BLaER1 (cell line): ENCODE results near the gene HMGCS2.

Experiments used
- H3K27ac ChIP-seq: shearing (Covaris generic); formaldehyde crosslinking; 2 replicates; pipeline ENCODE4 v1.8.1; 2022
- H3K27me3 ChIP-seq: shearing (Covaris generic); formaldehyde crosslinking; 2 replicates; pipeline ENCODE4 v1.8.1; 2022
- H3K36me3 ChIP-seq: shearing (Covaris generic); formaldehyde crosslinking; 2 replicates; pipeline ENCODE4 v1.8.1; 2022
- H3K4me1 ChIP-seq: shearing (Covaris generic); formaldehyde crosslinking; 2 replicates; pipeline ENCODE4 v1.8.1; 2022
- H3K4me2 ChIP-seq: shearing (Covaris generic); formaldehyde crosslinking; 2 replicates; pipeline ENCODE4 v1.8.1; 2022
- H3K4me3 ChIP-seq: shearing (Covaris generic); formaldehyde crosslinking; 2 replicates; pipeline ENCODE4 v1.8.1; 2022
- H3K9ac ChIP-seq: shearing (Covaris generic); formaldehyde crosslinking; 2 replicates; pipeline ENCODE4 v1.8.1; 2022
- H3K9me3 ChIP-seq: shearing (Covaris generic); formaldehyde crosslinking; 2 replicates; pipeline ENCODE4 v1.8.1; 2022
- H4K20me1 ChIP-seq: shearing (Covaris generic); formaldehyde crosslinking; 2 replicates; pipeline ENCODE4 v1.8.1; 2022
- Cebpa-rat ChIP-seq: shearing (Covaris generic); IDR thresholded peaks from 2 replicates; pipeline ENCODE4 v1.8.1; 2022

The HMGCS2 gene

DNA sequence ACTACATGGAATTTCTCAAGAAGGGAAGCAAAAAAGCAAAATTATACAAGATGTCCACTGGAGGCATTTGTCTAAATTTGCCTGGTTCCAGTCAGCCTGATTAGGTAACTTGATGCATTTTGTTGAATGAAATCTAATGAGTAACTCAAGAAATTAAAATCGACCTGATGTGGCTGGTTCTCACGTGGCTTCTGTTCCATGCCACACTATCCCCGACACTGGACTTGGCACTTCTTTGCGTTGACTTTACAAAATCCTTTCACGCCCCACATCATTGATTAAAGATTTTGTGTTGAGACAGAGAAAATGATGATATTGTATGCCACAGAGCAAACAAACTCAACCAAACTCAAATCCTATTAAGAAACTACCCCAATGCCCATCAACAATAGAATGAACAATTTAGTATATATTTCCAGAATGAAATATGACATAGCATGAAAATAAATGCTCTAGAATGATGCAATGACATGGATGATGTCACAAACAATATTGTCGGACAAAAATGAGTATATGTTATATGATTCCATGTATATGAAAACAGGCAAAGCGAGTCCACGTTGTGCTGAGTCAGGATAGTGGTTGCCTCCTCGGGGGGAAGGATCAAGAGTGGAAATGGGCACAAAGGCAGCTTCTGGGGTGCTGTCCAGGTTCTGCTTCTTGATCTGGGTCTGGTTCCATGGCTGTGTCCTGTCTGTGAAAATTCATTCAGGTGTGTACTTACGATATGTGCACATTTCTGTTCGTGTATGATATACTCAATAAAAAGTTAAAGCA is 12.9 kb upstream of the HMGCS2 start:
- H3K9ac ChIP-seq = no peak overlapping the region
- no peaks in the 10 kb centered on the region for H3K36me3 ChIP-seq
- no peaks in the 10 kb centered on the region for H3K27me3 ChIP-seq
- no peaks in the 10 kb centered on the region for H3K9me3 ChIP-seq
- H3K4me1 ChIP-seq = no peaks in the 10 kb centered on the region
- H4K20me1 ChIP-seq = no peaks in the 10 kb centered on the region
- no peak overlapping the region for H3K4me3 ChIP-seq
- no peak overlapping the region for H3K27ac ChIP-seq
- H3K4me2 ChIP-seq = no peak overlapping the region
- no peak for TF ChIP-seq Cebpa-rat

DNA sequence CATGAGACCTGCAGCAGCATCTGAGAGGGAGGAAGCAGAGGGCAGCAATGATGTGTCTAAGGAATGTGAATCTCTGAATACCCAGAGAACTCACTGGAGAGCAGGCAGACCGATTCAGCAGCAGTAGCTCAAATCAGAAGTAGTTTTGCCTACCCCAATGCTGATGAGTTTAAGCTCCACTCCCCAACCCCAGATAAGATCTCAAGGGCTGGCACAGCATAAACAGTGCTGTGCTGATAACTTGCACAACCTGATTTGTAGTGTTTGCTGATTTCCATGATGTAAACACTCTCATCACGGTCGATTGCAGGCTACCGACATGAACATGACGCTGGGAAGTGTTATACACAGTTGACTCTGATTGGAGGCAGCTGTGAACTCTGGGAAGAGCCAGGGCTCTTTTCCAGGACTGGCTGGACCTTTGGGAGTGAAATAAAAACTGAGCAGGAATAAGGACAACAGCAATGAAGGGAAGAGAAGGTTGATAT is 11.2 kb upstream of the HMGCS2 start:
- no peak overlapping the region for H3K27ac ChIP-seq
- no peak overlapping the region for H3K4me2 ChIP-seq
- no peak overlapping the region for H3K4me3 ChIP-seq
- TF ChIP-seq Cebpa-rat = no peak
- no peaks in the 10 kb centered on the region for H3K4me1 ChIP-seq
- H3K9me3 ChIP-seq = no peaks in the 10 kb centered on the region
- no peak overlapping the region for H3K9ac ChIP-seq
- no peaks in the 10 kb centered on the region for H3K27me3 ChIP-seq
- no peaks in the 10 kb centered on the region for H4K20me1 ChIP-seq
- H3K36me3 ChIP-seq = no peaks in the 10 kb centered on the region

DNA sequence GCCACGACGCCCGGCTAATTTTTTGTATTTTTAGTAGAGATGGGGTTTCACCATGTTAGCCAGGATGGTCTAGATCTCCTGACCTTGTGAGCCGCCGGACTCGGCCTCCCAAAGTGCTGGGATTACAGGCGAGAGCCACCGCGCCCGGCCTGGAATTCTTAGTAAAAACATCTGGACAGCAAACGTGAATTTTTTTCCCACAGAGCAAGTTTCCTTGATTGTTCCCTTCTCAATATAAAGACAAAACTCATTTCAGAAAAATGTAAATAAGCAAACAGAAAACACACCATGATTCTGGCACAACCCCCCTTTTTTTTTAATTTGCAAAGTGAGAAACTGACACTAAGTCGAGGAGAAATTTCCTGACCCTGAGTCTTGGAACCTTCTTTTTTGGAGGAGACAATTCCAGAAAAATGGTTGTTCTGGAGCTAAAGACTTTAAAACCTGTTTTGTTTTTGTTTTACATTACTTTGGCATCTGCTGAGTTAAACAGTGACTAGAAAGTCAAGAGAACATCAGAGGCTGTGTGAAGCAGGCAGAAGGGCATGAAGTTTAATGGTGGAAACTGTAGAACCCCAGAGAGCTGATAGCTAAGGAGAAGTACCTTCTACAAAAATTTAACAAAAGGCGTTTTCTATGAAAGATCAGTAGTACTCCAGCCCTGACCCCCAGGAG is 10.3 kb upstream of the HMGCS2 start:
- Histone ChIP-seq H4K20me1 (no peaks in the 10 kb centered on the region), H3K9me3 (no peaks in the 10 kb centered on the region), H3K4me1 (no peaks in the 10 kb centered on the region), H3K4me3 (no peak overlapping the region), H3K4me2 (no peak overlapping the region), H3K36me3 (no peaks in the 10 kb centered on the region), H3K9ac (no peak overlapping the region), H3K27me3 (no peaks in the 10 kb centered on the region), H3K27ac (no peak overlapping the region)
- TF ChIP-seq Cebpa-rat = no peak

DNA sequence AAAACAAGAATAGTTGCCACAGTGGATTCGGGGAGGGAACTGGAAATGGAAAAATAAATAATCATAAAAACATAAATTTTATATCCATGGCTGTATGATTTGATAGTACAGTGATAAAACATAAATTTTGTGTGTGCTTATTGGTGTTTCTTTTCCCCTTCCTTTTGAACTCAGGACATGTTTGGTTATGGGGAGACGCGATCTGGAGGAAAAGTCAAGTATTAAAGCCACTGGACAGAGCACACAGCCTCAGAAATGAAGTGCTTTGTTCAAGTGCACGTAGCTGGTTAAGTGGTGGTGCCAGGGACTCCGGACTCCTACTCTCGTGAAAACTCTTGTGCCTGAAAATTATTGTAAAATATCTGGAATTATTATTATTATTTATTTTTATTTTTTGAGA is 9.7 kb upstream of the HMGCS2 start:
- H4K20me1 ChIP-seq = no peaks in the 10 kb centered on the region
- TF ChIP-seq Cebpa-rat = no peak
- H3K9ac ChIP-seq = no peak overlapping the region
- H3K36me3 ChIP-seq = no peaks in the 10 kb centered on the region
- H3K4me2 ChIP-seq = no peak overlapping the region
- H3K4me3 ChIP-seq = no peak overlapping the region
- no peaks in the 10 kb centered on the region for H3K9me3 ChIP-seq
- H3K4me1 ChIP-seq = no peaks in the 10 kb centered on the region
- H3K27me3 ChIP-seq = no peaks in the 10 kb centered on the region
- no peak overlapping the region for H3K27ac ChIP-seq

DNA sequence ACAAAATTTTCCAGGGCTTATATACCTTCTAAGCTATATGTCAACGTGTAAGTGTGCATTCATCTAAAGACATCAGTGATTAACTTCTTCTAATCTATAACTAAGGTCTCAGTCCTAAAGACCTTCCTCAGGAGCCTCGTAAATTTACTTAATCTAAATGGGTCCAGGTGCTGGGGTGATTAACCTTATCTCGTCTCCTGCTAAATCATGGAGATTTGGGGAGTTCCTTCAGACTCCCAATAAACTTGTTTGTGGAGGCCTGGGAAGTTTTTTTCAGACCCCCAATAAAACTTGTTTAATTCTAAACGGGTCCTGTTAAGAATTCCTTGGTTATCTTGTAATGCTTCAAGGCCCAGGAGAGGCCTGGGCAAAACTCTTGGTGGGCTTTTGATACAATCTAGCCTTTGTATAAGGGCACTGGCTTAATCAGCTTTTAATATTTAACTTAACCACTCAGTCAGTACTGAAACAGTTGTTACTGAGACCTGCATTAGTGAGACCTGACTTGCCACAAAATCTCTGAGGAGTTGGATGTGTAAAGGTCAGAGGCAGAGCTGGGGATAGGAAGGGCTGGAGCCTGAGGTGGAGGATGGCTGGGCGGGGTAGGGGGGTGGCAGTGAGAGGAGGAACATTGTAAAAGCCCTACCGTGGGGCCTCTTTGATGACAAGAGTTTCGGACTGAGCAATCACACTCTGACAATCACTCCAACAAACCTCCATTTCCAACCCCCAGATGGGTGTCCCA is 6.2 kb upstream of the HMGCS2 start:
- H3K27me3 ChIP-seq = no peaks in the 10 kb centered on the region
- no peak overlapping the region for H3K9ac ChIP-seq
- no peak overlapping the region for H3K27ac ChIP-seq
- no peak overlapping the region for H3K4me3 ChIP-seq
- H3K4me1 ChIP-seq = no peaks in the 10 kb centered on the region
- H3K9me3 ChIP-seq = no peaks in the 10 kb centered on the region
- no peaks in the 10 kb centered on the region for H3K36me3 ChIP-seq
- no peaks in the 10 kb centered on the region for H4K20me1 ChIP-seq
- no peak overlapping the region for H3K4me2 ChIP-seq
- no peak for TF ChIP-seq Cebpa-rat

DNA sequence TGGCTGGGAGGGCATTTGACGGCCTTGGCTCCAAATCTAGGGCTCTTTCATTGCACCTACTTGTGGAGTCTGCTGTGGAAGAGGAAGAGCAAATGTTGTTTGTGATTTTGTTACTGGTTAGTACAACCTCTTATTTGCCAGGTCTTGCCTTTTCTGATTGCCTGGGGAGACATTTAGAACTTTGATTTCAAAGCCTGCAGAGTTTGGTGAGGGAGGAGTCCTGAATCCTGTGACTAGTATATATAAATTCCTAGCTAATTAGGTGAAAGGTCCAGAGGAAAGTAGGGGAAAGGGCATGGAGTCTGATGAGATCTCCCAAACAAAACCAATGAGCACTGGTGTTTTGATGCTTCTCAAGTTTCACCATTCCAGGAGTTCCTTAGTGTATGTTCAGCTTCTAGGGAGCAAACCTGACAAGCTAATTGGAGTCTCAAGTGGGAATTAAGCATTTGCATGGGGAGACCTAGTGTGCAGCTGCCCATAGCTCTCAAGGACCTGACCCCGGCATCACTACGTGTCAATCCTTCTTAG is 5.1 kb upstream of the HMGCS2 start:
- Histone ChIP-seq H4K20me1 (no peaks in the 10 kb centered on the region), H3K9me3 (no peaks in the 10 kb centered on the region), H3K4me2 (no peak overlapping the region), H3K27ac (no peak overlapping the region), H3K4me3 (no peak overlapping the region), H3K4me1 (no peaks in the 10 kb centered on the region), H3K9ac (no peak overlapping the region), H3K36me3 (no peaks in the 10 kb centered on the region), H3K27me3 (no peaks in the 10 kb centered on the region)
- TF ChIP-seq Cebpa-rat = no peak

DNA sequence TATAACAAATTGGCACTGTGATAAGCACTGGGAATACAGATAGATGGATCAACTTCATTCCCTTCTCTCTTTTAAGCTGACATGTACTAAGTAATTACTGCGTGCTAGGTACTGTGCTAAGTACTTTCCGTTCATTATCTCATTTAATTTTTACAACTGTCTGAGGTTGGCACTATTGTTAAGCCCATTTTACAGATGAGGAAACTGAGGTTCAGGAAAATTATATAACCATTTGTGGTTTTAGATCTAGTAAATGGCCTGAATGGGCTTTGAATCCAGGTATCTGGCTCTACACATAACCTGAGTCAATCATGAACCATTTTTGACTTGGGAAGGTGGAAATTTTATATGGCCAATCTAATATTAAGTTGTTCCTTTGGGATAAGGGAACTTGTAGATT is 3.6 kb upstream of the HMGCS2 start:
- no peak overlapping the region for H3K4me3 ChIP-seq
- no peaks in the 10 kb centered on the region for H3K4me1 ChIP-seq
- H3K9ac ChIP-seq = no peak overlapping the region
- no peaks in the 10 kb centered on the region for H3K36me3 ChIP-seq
- no peaks in the 10 kb centered on the region for H4K20me1 ChIP-seq
- no peak overlapping the region for H3K27ac ChIP-seq
- H3K27me3 ChIP-seq = no peaks in the 10 kb centered on the region
- H3K9me3 ChIP-seq = no peaks in the 10 kb centered on the region
- no peak for TF ChIP-seq Cebpa-rat
- no peak overlapping the region for H3K4me2 ChIP-seq

DNA sequence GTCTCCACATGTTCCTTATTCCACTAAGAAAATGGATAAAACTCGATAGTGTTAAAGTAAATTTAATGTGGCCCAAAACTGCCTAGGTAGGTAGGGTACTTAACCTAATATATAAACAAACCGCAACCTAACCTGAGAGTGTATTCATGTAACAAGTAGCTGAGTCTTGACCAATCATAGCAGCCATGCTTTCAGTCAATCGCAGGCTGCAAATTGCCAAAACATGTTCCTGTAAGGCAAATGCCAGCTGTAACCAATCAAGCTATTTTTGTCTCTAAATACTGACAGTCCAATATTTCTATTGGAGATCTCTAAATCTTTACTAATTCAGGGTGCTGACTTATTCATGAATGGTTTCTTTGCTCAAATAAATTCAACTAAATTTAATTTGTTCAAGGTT is 3.1 kb upstream of the HMGCS2 start:
- H3K4me3 ChIP-seq = no peak overlapping the region
- H3K27me3 ChIP-seq = no peaks in the 10 kb centered on the region
- no peak overlapping the region for H3K27ac ChIP-seq
- no peaks in the 10 kb centered on the region for H3K9me3 ChIP-seq
- no peak overlapping the region for H3K4me2 ChIP-seq
- H3K9ac ChIP-seq = no peak overlapping the region
- H3K4me1 ChIP-seq = no peaks in the 10 kb centered on the region
- TF ChIP-seq Cebpa-rat = no peak
- no peaks in the 10 kb centered on the region for H3K36me3 ChIP-seq
- H4K20me1 ChIP-seq = no peaks in the 10 kb centered on the region

DNA sequence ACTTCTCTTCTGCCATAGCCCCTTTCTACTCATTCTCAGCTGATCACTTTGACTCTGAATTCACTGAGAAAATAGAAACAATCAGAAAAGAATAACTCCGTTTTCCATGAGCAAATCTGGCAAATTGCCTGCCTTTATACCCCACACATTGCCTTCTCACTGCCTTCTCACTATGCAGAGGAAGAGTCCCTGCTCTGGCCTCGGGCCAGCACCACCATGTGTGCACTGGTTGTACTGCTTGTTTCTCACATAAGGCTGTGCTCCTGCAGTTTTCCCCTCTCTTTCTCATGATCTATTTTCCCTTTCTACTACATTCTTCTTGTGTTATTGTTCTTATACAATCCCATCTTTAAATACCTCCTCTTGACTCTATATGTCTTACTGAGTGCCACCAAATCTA is 2.3 kb upstream of the HMGCS2 start:
- H3K4me3 ChIP-seq = no peak overlapping the region
- no peaks in the 10 kb centered on the region for H3K36me3 ChIP-seq
- no peaks in the 10 kb centered on the region for H3K9me3 ChIP-seq
- H3K4me1 ChIP-seq = no peaks in the 10 kb centered on the region
- no peak overlapping the region for H3K9ac ChIP-seq
- no peak overlapping the region for H3K27ac ChIP-seq
- H4K20me1 ChIP-seq = no peaks in the 10 kb centered on the region
- H3K27me3 ChIP-seq = no peaks in the 10 kb centered on the region
- TF ChIP-seq Cebpa-rat = no peak
- H3K4me2 ChIP-seq = no peak overlapping the region

DNA sequence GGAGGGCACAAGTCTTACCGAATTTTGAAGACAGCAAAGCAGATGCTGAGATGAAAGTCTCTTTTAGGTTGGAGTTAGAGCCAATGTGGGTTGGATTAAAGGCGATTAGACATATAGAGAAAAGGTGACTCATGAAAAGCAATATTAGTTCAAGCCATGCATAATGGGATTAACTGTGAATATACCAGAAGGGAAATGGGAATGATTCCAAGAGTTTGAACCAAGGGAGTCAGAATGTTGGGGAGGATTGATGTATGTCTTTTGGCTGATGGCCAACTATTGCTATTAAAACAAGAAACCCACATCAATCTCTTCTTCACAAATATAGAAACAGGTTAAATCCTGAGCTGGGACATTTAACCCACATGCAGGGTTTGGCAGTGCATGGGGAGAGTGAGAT is 1.2 kb downstream of the HMGCS2 start:
- H3K4me2 ChIP-seq = no peak overlapping the region
- H3K9ac ChIP-seq = no peak overlapping the region
- no peaks in the 10 kb centered on the region for H4K20me1 ChIP-seq
- no peaks in the 10 kb centered on the region for H3K27me3 ChIP-seq
- peaks cover 7% of the 10 kb centered on the region; the same call in 1 of the 2 replicates for H3K9me3 ChIP-seq
- no peaks in the 10 kb centered on the region for H3K36me3 ChIP-seq
- no peak for TF ChIP-seq Cebpa-rat
- no peak overlapping the region for H3K27ac ChIP-seq
- no peak overlapping the region for H3K4me3 ChIP-seq
- H3K4me1 ChIP-seq = peaks cover 10% of the 10 kb centered on the region
